ENCODE results near the gene MRPL45.
A peak's percentile ranks its signal among the peaks of the same experiment; 100 is the strongest.

The MRPL45 gene

DNA sequence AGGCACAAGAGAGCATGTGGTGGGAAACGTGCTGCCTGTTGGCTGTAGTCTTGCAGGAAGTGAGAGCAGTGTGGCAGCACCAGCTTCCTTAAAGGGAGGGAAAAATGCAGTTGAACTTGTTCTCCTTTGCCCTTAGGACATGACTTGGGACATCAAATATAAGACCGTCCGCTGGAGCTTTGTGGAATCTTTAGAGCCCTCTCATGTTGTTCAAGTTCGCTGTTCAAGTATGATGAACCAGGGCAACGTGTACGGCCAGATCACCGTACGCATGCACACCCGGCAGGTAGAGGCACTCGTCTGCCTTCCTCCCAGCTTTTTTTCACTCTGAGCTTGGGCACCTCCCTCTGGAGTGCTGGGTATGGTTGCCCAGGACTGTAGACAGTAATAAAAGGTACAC, 23.5 kb downstream of the MRPL45 start:
- no peaks in the 10 kb centered on the region for H3K27me3 Mint-ChIP-seq
- H3K27ac Mint-ChIP-seq: no peak overlapping the region
- no peak overlapping the region for H3K4me3 Mint-ChIP-seq
- H3K4me1 Mint-ChIP-seq: no peaks in the 10 kb centered on the region
- peaks cover 9% of the 10 kb centered on the region for H3K36me3 Mint-ChIP-seq
- no peaks in the 10 kb centered on the region for H3K9me3 Mint-ChIP-seq

DNA sequence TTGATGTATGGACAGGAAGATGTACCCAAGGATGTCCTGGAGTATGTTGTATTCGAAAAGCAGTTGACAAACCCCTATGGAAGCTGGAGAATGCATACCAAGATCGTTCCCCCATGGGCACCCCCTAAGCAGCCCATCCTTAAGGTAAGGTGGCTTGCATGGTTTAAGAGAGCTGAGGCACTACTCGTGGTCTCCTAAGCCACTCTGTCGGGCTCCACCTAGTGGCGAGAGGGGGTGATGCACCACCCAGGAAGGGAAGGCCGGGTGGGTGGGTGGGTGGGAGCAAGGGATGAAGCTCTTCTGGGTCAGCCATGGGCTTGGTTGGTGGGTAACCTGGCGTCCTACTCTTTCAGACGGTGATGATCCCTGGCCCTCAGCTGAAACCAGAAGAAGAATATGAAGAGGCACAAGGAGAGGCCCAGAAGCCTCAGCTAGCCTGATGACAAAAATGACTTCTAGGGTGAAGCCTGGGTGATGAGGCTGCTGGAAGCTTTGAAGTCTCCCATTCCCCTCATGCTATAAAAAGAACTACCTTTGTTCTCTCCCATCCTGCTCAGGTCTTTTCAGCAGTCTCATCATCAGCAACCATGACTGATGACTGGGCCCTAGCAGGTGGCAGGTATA, 25.3 kb downstream of the MRPL45 start:
- H3K4me3 Mint-ChIP-seq: no peak overlapping the region
- H3K36me3 Mint-ChIP-seq: peaks cover 4% of the 10 kb centered on the region
- peaks cover 5% of the 10 kb centered on the region for H3K4me1 Mint-ChIP-seq
- no peaks in the 10 kb centered on the region for H3K9me3 Mint-ChIP-seq
- H3K27me3 Mint-ChIP-seq: no peaks in the 10 kb centered on the region
- no peak overlapping the region for H3K27ac Mint-ChIP-seq

DNA sequence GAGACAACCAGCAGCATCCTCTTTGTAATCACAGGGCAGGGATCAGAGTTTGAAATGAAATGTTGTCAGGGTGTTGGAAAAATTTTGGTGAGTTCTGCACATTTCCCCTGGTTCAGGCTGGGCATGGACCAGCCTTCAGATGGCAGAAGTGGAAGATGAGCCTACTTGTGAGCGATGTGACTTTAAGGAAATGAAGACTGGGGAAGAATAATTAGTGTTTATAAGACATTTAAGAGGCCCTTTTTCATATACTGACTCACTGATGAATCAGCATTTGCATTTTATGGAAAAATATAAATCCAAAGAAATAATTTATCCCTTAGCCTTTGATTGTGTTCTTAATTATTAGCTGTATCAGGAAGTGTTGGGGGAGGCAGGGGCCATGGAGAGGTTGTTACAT, 25.9 kb downstream of the MRPL45 start:
- no peak overlapping the region for H3K4me3 Mint-ChIP-seq
- H3K4me1 Mint-ChIP-seq: peaks cover 7% of the 10 kb centered on the region
- H3K27me3 Mint-ChIP-seq: no peaks in the 10 kb centered on the region
- H3K27ac Mint-ChIP-seq: no peak overlapping the region
- H3K36me3 Mint-ChIP-seq: peaks cover 4% of the 10 kb centered on the region
- no peaks in the 10 kb centered on the region for H3K9me3 Mint-ChIP-seq

DNA sequence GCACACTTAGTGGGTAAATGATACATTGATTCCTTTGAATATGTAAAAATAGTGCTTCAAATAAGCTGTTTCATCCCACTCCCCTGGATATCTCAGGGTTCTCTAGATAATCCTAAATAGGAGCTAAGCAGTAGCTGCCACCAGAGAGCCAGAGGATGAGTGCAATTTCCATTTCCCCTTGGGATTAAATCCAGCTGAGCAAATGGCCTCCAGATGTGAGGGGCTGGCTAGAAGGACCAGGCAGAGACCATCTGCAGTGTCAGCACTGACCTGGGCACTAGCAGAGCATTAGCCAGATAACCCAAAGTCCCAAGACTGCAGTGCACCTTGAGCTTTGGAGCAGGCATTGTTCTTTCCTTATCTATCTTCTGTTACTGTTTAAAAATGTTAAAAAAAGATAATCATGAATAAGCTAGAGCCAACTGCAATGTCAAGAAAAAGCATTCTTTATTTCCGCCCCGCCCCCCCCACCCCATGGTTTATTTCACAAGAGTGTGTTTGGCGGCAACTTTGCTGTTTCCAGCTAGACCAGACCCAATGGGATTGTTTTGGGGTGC, 27.3 kb downstream of the MRPL45 start:
- no peak overlapping the region for H3K4me3 Mint-ChIP-seq
- no peak overlapping the region for H3K27ac Mint-ChIP-seq
- no peaks in the 10 kb centered on the region for H3K27me3 Mint-ChIP-seq
- H3K4me1 Mint-ChIP-seq: peaks cover 7% of the 10 kb centered on the region
- H3K9me3 Mint-ChIP-seq: no peaks in the 10 kb centered on the region
- peaks cover 1% of the 10 kb centered on the region for H3K36me3 Mint-ChIP-seq

DNA sequence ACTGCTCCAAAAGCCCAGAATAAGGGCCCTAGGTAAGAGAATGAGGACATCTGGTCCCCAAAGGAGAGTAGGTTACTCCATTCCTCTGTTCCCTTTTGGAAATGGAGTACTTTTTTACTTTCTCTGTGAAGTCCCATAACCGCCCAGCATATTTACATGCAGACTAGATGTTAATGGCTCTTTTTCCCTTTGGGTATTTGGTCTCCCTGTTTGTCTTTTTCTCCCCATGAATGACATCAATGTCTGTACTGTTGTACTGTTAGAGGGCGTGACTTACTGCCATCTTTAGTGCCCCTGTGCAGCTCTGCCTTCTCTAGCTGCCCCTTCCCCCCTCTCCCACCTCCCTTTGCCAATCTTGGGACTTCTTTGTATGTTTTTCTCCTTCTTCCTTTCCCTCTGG, 27.8 kb downstream of the MRPL45 start:
- Mint-ChIP-seq H3K9me3 (no peaks in the 10 kb centered on the region), H3K4me1 (peaks cover 7% of the 10 kb centered on the region), H3K27ac (no peak overlapping the region), H3K36me3 (peaks cover 1% of the 10 kb centered on the region), H3K4me3 (no peak overlapping the region), H3K27me3 (no peaks in the 10 kb centered on the region)

DNA sequence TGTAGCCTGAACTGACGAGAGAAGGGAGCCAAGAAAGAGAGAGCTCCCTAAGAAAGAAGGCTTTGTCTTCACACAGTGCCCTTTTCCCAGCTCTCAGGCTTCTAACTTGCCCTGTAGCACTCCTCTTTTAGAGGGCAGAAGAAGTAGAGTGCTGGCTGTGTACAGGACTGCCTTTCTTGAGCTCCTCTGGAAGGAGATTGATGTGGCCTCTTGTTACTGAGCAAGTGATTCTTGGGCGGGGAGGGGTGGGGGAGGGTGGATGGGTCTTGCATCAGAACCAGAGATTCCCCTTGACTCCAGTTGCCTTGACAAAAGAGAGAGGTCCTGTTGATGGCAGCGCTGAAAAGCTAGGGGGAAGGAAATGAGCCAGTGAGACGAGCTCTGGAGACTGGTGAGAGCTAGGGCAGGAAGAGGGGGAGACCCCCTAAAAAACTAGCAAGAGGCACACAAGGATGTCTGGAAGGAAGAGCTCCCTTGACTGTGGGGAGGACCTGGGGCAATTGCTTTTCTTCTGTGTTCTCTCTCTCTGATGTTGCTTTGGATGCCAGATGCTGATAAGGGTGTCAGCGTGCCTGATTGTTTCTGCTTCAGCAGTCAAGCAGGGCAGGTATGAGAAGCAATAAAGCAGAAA, 28.4 kb downstream of the MRPL45 start:
- peaks cover 1% of the 10 kb centered on the region for H3K36me3 Mint-ChIP-seq
- H3K4me1 Mint-ChIP-seq: peaks cover 7% of the 10 kb centered on the region
- no peak overlapping the region for H3K4me3 Mint-ChIP-seq
- H3K27ac Mint-ChIP-seq: peak overlapping the region; percentile 64
- no peaks in the 10 kb centered on the region for H3K27me3 Mint-ChIP-seq
- no peaks in the 10 kb centered on the region for H3K9me3 Mint-ChIP-seq

DNA sequence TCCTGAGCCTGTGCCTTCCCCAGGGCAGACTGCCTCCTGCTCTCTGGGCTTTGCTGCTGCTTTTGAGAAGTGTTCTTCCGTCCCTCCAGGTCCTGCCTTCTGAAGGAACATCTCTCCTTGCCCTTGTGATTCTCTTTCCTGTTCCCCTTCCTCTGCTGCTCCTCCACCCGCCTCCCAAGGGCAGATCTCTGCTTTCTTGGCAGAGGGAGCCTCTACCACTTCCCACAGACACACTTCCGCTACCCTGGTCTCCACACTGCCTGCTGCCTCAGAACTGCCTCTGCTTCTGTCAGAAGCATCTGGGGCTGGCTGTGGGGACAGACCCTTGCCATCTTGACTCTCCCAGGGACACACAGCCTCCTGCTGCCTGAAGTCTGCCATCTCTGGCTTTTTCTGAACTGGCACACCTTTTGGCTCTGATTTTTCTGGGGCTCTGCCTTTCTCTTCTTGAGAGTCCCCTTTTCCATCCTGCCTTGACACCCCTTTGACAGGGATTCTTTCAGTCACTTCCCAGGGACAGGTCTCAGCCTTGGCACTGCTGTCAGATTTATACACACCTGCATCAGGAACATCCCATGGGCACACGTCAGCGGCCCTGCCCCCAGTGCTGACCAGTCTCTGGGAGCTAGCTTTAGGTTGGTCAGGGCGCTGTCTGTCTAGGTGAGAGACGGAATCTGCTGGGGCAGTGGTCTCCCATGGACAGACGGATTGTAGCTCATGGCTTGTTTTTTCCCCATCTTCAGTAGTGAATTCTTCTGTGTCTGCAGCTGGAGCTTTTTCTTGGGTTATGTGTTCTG, 30.2 kb downstream of the MRPL45 start:
- Mint-ChIP-seq H3K36me3 (peaks cover 1% of the 10 kb centered on the region), H3K4me3 (no peak overlapping the region), H3K9me3 (no peaks in the 10 kb centered on the region), H3K27me3 (no peaks in the 10 kb centered on the region), H3K27ac (no peak overlapping the region), H3K4me1 (peaks cover 7% of the 10 kb centered on the region)

DNA sequence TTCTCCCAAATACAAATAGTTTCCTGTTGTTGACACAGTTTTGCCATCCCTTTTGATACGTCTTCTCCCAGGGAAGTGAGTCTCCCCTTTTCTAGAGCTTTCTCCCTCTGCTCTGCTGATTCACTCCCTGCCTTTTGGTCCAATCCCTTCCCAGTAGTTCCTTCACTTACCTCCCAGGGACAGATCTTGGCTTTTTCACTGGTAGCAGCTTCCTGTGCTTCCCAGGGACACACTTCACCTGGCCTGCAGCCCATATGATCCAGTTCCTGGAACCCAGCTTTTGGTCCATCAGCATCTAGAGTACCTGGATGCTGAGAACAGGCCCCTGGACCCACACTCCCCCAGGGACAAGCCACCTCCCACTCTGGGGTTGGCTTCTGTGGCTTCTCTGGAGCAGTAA, 31.0 kb downstream of the MRPL45 start:
- Mint-ChIP-seq H3K27ac (no peak overlapping the region), H3K36me3 (no peaks in the 10 kb centered on the region), H3K9me3 (no peaks in the 10 kb centered on the region), H3K4me1 (peaks cover 7% of the 10 kb centered on the region), H3K27me3 (no peaks in the 10 kb centered on the region), H3K4me3 (no peak overlapping the region)

DNA sequence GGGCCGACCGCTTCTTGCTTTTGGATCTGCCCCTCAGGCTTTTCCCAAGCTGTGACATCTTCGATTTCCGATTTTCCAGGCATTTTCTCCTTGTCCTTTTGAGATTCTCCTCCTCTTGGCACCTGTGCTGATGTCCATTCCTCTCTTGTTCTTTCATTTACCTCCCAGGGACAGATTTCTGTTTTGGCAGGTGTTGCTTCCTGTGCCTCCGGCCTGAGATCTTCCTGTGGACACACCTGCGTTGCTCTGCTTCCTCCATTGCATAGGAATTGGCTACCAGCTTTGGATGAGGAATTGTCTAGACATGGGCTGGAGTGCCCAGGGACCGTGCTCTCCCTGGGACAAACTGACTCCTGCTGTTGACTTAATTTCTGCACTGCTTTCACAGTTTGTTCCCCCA, 31.7 kb downstream of the MRPL45 start:
- Mint-ChIP-seq H3K27me3 (no peaks in the 10 kb centered on the region), H3K4me1 (peaks cover 7% of the 10 kb centered on the region), H3K36me3 (no peaks in the 10 kb centered on the region), H3K4me3 (no peak overlapping the region), H3K27ac (no peak overlapping the region), H3K9me3 (no peaks in the 10 kb centered on the region)

DNA sequence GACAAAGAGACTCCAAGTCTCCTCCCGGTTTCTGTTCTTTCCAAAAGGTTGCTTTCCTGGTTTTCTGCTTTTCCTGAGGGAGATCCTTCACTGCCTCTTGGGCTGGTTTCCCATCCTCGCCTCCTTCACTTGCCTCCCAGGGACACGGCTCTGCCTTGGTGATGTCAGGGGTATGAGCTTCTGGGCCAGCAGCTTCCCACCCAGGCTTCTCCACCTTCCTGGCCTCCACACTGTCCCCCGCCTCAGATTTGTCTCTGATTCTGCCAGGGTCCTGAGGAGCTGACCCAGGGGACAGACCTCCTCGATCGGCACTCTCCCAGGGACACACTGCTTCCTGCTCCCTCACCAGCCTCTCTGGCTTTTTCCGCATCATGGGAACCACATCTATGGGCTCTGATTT, 32.3 kb downstream of the MRPL45 start:
- no peaks in the 10 kb centered on the region for H3K9me3 Mint-ChIP-seq
- H3K4me1 Mint-ChIP-seq: peaks cover 7% of the 10 kb centered on the region
- H3K27me3 Mint-ChIP-seq: no peaks in the 10 kb centered on the region
- H3K4me3 Mint-ChIP-seq: no peak overlapping the region
- peak overlapping the region; percentile 55 for H3K27ac Mint-ChIP-seq
- H3K36me3 Mint-ChIP-seq: no peaks in the 10 kb centered on the region

DNA sequence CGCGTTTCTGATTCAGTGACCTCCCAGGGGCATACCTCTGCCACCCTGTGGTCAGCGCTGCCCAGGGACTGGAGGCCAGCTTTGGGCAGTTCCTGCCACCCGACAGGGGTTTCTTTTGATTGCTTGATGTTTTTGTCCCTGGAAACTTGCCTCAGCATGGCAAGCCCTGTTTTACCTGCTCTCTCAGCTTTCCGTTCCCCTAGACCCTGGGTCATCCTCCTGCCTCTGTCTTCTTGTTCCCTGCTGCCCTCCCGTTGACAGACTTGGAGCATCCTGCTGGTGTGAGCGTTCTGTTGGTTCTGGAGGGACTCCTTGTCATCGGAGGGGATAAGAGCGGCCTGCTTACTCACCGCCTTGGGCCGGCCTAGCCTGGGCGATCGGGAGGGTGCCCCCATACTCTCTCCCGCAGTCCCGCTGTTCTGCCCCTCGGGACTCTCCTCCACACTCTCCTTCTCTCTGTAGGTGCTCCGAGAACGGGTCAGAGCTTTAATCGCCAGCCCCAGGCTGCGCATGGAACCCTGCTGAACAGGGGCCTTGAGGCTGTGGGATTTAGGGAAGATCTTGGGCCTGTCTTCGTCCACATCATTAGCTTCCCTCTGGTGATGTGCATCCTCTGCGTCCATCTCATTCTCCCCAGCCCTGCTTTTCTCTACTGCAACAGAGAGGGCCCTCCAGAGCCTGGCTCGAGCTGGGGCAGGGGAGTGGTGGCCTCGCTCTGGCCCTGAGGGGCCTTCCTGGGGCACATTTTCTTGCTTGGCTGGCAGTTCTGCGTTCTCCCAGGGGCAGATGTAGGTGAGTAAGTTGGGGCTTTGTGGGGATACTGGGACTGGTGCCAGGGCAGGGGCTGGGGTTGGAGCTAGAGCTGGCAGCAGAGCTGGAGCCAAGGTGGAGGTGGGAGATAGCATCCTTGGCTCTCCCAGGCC, 33.1 kb downstream of the MRPL45 start:
- H3K27me3 Mint-ChIP-seq: no peaks in the 10 kb centered on the region
- peaks cover 7% of the 10 kb centered on the region for H3K4me1 Mint-ChIP-seq
- no peak overlapping the region for H3K4me3 Mint-ChIP-seq
- H3K36me3 Mint-ChIP-seq: no peaks in the 10 kb centered on the region
- no peak overlapping the region for H3K27ac Mint-ChIP-seq
- H3K9me3 Mint-ChIP-seq: no peaks in the 10 kb centered on the region

DNA sequence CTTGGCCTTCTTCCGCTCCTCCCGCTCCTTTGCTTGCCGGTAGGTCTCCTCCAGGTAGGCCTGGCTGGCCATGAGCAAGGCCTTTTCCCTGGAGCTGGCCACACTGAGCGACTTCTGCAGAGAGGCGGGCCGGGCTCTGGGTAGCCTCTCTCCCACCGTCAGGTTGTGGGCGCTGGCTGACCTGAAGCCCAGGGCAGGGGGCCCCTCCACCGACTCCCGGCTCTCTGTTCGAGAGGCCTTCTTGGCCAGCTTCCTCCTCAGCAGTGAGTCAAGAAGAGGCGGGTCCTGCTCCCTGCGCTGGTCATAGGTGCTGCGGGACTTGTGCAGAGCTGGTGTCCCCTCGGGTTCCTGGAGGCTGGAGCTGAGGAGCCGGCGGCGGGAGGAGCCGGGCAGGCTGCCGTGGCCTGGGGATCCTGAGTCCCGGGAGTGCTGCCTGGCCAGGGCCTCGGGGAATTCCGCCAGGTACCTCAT, 34.0 kb downstream of the MRPL45 start:
- no peaks in the 10 kb centered on the region for H3K9me3 Mint-ChIP-seq
- H3K36me3 Mint-ChIP-seq: no peaks in the 10 kb centered on the region
- peaks cover 7% of the 10 kb centered on the region for H3K4me1 Mint-ChIP-seq
- H3K27ac Mint-ChIP-seq: no peak overlapping the region
- H3K27me3 Mint-ChIP-seq: no peaks in the 10 kb centered on the region
- H3K4me3 Mint-ChIP-seq: no peak overlapping the region

DNA sequence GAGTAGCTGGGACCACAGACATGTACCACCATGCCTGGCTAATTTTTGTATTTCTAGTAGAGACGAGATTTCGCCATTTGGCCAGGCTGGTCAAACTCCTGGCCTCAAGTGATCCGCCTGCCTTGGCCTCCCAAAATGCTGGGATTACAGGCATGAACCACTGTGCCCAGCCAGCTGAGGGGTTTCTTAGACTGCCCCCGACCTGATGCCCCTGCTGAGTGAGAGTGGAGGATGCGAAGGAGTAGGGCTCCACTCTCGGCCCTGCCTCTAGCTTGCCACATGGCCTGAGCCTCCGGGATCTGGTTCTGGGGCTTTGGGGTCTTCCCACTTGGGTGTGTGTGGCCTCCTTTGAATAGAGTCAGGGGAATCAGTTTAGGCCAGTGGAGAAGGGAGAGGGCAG, 35.8 kb downstream of the MRPL45 start:
- H3K36me3 Mint-ChIP-seq: no peaks in the 10 kb centered on the region
- H3K27me3 Mint-ChIP-seq: no peaks in the 10 kb centered on the region
- no peak overlapping the region for H3K4me3 Mint-ChIP-seq
- no peaks in the 10 kb centered on the region for H3K4me1 Mint-ChIP-seq
- H3K9me3 Mint-ChIP-seq: no peaks in the 10 kb centered on the region
- no peak overlapping the region for H3K27ac Mint-ChIP-seq

DNA sequence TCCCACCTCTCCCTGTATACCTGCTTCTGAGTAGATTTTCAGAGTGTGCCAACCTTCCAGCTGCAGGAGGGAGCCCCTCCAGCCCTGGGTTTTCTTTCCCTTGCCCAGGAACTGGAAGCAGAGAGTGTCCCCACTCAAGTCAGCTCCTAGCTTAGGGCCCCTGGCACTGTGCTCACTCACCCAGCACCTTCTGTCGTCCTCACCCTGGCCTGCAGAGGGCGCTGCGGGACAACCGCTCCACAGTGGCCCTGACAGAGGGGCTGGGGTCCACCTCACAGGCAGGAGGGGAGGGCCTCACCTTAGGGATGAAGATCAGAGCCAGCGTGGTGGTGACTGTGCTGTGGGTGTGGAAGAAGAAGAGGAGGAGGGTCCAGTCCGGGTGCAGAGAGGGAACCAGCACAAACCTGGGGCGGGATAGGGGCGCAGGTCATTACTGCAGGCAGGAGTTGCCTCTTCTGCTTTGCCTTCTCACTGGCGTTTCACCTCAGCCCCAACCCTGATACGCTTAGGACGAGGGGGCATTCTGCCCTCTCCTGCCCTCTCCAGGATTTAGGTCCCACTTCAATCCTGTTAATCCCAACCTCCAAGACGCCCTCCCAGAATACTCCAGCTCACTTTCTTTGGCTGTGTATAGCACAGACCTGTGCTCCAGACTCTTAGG, 36.8 kb downstream of the MRPL45 start:
- Mint-ChIP-seq H3K4me1 (no peaks in the 10 kb centered on the region), H3K4me3 (no peak overlapping the region), H3K9me3 (no peaks in the 10 kb centered on the region), H3K36me3 (no peaks in the 10 kb centered on the region), H3K27ac (peak overlapping the region; percentile 41), H3K27me3 (no peaks in the 10 kb centered on the region)
